ENCODE results near the gene HSP90AB1. TPM values are rescaled to one million over a fixed set of nuclear protein-coding genes. Genes with fewer than 3 reads are reported as not detected.
"Not testable (repeated sequence)": the region's sequence is repeated elsewhere in the genome, so short reads cannot be mapped to it uniquely, and the experiment has no call there.

The HSP90AB1 gene
- total RNA-seq, 1 donor = 928 TPM

GRCh38 chr6:44230034-44230675 is 16.7 kb upstream of the HSP90AB1 start:
- TF ChIP-seq CTCF (IDR thresholded peaks at IDR 0.05; ENCODE audit: insufficient read depth, low read depth, low read length) = no peak
- DNase-seq (ENCODE audit: low read depth) = no peak
- no peak overlapping the region for H3K4me3 ChIP-seq (ENCODE audit: low read depth, low read length)

- DNase-seq (ENCODE audit: low read depth) = not testable (repeated sequence)
Observed at GRCh38 chr6:44231426-44231825, 15.5 kb upstream of the HSP90AB1 start.

GRCh38 chr6:44232676-44233566 is 14.0 kb upstream of the HSP90AB1 start:
- TF ChIP-seq CTCF (IDR thresholded peaks at IDR 0.05; ENCODE audit: insufficient read depth, low read depth, low read length) = no peak
- H3K4me3 ChIP-seq (ENCODE audit: low read depth, low read length) = no peak overlapping the region
- DNase-seq (ENCODE audit: low read depth) = no peak

More at GRCh38 chr6:44231426-44231825, 15.5 kb upstream of the HSP90AB1 start:
- not testable (repeated sequence) for H3K4me3 ChIP-seq (ENCODE audit: low read depth, low read length)

- DNase-seq (ENCODE audit: low read depth) = no peak
- TF ChIP-seq CTCF (IDR thresholded peaks at IDR 0.05; ENCODE audit: insufficient read depth, low read depth, low read length) = no peak
- H3K4me3 ChIP-seq (ENCODE audit: low read depth, low read length) = no peak overlapping the region
Observed at GRCh38 chr6:44233567-44234100, 13.3 kb upstream of the HSP90AB1 start.

GRCh38 chr6:44234101-44235025 is 12.5 kb upstream of the HSP90AB1 start:
- H3K4me3 ChIP-seq (ENCODE audit: low read depth, low read length) = no peak overlapping the region
- peak; percentile 86 for TF ChIP-seq CTCF (IDR thresholded peaks at IDR 0.05; ENCODE audit: insufficient read depth, low read depth, low read length)
- DNase-seq (ENCODE audit: low read depth) = peak; percentile 75

- TF ChIP-seq CTCF (IDR thresholded peaks at IDR 0.05; ENCODE audit: insufficient read depth, low read depth, low read length) = no peak
- DNase-seq (ENCODE audit: low read depth) = no peak
- no peak overlapping the region for H3K4me3 ChIP-seq (ENCODE audit: low read depth, low read length)
Observed at GRCh38 chr6:44235269-44235668, 11.6 kb upstream of the HSP90AB1 start.
